ENCODE measurements around the gene PICALM.

DNA sequence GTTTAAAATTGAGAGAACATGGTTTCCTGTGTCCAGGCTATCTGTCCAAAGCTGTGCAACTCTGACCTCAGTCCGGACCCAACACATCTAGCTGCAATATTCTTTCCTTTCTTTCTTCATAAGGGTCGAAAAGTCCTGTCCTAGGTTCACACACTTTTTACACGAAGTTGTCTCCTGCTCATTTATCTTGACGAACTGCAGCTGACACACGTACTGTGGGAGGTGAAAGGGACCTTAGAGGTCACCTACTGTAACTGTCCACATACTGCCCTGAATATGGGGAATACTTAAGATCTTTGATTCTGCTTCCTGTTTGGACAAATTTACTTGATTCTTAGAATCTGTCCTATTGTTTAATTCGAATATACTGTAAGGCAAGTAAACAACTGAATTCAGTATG lies 107.8 kb downstream of the PICALM start:
- TF ChIP-seq POLR2A (IDR thresholded peaks at IDR 0.05): no peak
- no peak for TF ChIP-seq CTCF (IDR thresholded peaks at IDR 0.05)
